NCI-H82 treated with DMSO at 0.1 percent for 48 hours (cell line): Measurements from ENCODE around the gene ZBTB20.
A peak's percentile ranks its signal among the peaks of the same experiment; 100 is the strongest.

Experiments
- DNase-seq: peaks from one replicate; lab custom pipeline; 2025; ENCODE audit not compliant: unreplicated experiment; lab: John Stamatoyannopoulos, UW

ZBTB20 gene

GRCh38 chr3:114498539-114499370 is 648.3 kb downstream of the ZBTB20 start:
- DNase-seq, result peak; percentile 20

GRCh38 chr3:114496874-114497273 is 650.2 kb downstream of the ZBTB20 start:
- no peak for DNase-seq

GRCh38 chr3:114496466-114496865 is 650.6 kb downstream of the ZBTB20 start:
- DNase-seq, result no peak

GRCh38 chr3:114496021-114496434 is 651.1 kb downstream of the ZBTB20 start:
- DNase-seq, result no peak

- DNase-seq, result no peak
Measured at GRCh38 chr3:114494498-114494897, 652.6 kb downstream of the ZBTB20 start.

- DNase-seq, result no peak
Measured at GRCh38 chr3:114490829-114491228, 656.3 kb downstream of the ZBTB20 start.

GRCh38 chr3:114487502-114487901 is 659.6 kb downstream of the ZBTB20 start:
- no peak for DNase-seq

GRCh38 chr3:114484919-114485318 is 662.2 kb downstream of the ZBTB20 start:
- no peak for DNase-seq

GRCh38 chr3:114481113-114481512 is 666.0 kb downstream of the ZBTB20 start:
- no peak for DNase-seq

- DNase-seq, result no peak
Measured at GRCh38 chr3:114480442-114480841, 666.6 kb downstream of the ZBTB20 start.

- DNase-seq, result no peak
Measured at GRCh38 chr3:114478801-114479200, 668.3 kb downstream of the ZBTB20 start.

GRCh38 chr3:114476511-114476910 is 670.6 kb downstream of the ZBTB20 start:
- DNase-seq, result no peak

GRCh38 chr3:114471478-114471877 is 675.6 kb downstream of the ZBTB20 start:
- no peak for DNase-seq

GRCh38 chr3:114469070-114469469 is 678.0 kb downstream of the ZBTB20 start:
- DNase-seq, result no peak

GRCh38 chr3:114466816-114467215 is 680.3 kb downstream of the ZBTB20 start:
- no peak for DNase-seq

- no peak for DNase-seq
Measured at GRCh38 chr3:114466251-114466650, 680.8 kb downstream of the ZBTB20 start.

- DNase-seq, result no peak
Measured at GRCh38 chr3:114464548-114464947, 682.5 kb downstream of the ZBTB20 start.

- no peak for DNase-seq
Measured at GRCh38 chr3:114462750-114463149, 684.3 kb downstream of the ZBTB20 start.

GRCh38 chr3:114460459-114460858 is 686.6 kb downstream of the ZBTB20 start:
- DNase-seq, result no peak

- DNase-seq, result no peak
Measured at GRCh38 chr3:114456742-114457141, 690.3 kb downstream of the ZBTB20 start.

- DNase-seq, result no peak
Measured at GRCh38 chr3:114455432-114455831, 691.7 kb downstream of the ZBTB20 start.

GRCh38 chr3:114454551-114455251 is 692.4 kb downstream of the ZBTB20 start:
- DNase-seq, result peak; percentile 13
